ENCODE results near the gene SLC9B2.

The SLC9B2 gene

DNA sequence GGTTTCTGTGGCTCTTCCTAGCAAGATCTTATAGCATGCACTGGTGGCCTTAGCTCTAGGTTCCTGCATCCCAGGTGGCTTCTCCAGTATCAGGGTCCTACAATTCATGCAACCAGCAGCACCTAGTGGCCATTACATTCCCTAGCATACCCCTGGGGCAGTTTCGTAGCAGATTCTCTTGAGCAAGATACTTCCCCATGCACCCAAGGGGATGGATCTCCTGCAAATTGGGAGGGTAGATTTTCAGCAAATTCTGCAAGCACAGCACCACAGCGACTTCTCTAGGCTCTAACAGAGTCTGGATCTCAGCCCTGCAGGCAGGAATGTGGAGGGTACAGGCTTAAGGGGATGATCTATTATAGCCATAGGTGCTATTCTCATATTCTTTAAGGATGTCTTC, 44.0 kb downstream of the SLC9B2 start:
- H2AFZ ChIP-seq (ENCODE audit: low read length): no peak overlapping the region
- no peaks in the 10 kb centered on the region for H3K9me3 ChIP-seq (ENCODE audit: low read length)
- H3K36me3 ChIP-seq (ENCODE audit: insufficient read depth, low read length): peaks cover 36% of the 10 kb centered on the region
- no peaks in the 10 kb centered on the region for H3K27me3 ChIP-seq (ENCODE audit: insufficient read depth, low read length)
- no peak overlapping the region for H3K4me3 ChIP-seq (ENCODE audit: low read depth, low read length, poor library complexity, severe bottlenecking)
- H3K79me2 ChIP-seq (ENCODE audit: insufficient read depth, low read length): no peaks in the 10 kb centered on the region
- H3K9ac ChIP-seq (ENCODE audit: low read length): no peak overlapping the region
- H3K4me1 ChIP-seq (ENCODE audit: insufficient read depth, low read length, severe bottlenecking): no peaks in the 10 kb centered on the region
- no peak for TF ChIP-seq EZH2 (IDR thresholded peaks at IDR 0.05; ENCODE audit: borderline replicate concordance, low read length)
- TF ChIP-seq, protein P1, sequence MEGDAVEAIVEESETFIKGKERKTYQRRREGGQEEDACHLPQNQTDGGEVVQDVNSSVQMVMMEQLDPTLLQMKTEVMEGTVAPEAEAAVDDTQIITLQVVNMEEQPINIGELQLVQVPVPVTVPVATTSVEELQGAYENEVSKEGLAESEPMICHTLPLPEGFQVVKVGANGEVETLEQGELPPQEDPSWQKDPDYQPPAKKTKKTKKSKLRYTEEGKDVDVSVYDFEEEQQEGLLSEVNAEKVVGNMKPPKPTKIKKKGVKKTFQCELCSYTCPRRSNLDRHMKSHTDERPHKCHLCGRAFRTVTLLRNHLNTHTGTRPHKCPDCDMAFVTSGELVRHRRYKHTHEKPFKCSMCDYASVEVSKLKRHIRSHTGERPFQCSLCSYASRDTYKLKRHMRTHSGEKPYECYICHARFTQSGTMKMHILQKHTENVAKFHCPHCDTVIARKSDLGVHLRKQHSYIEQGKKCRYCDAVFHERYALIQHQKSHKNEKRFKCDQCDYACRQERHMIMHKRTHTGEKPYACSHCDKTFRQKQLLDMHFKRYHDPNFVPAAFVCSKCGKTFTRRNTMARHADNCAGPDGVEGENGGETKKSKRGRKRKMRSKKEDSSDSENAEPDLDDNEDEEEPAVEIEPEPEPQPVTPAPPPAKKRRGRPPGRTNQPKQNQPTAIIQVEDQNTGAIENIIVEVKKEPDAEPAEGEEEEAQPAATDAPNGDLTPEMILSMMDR (IDR thresholded peaks at IDR 0.05; ENCODE audit: low read length): peak; percentile 57
- H4K20me1 ChIP-seq (ENCODE audit: insufficient read depth, low read length): no peaks in the 10 kb centered on the region
- no peaks in the 10 kb centered on the region for H3K9me2 ChIP-seq (ENCODE audit: low read depth, low read length)
- 0 out of 2 replicates have a peak, but pooled peaks cover 4% of the 10 kb centered on the region for H3F3A ChIP-seq (ENCODE audit: insufficient read depth, low read length)
- no peak overlapping the region for H3K4me2 ChIP-seq (ENCODE audit: low read length)
- no peak overlapping the region for H3K27ac ChIP-seq (ENCODE audit: low read depth, low read length, poor library complexity, severe bottlenecking)

DNA sequence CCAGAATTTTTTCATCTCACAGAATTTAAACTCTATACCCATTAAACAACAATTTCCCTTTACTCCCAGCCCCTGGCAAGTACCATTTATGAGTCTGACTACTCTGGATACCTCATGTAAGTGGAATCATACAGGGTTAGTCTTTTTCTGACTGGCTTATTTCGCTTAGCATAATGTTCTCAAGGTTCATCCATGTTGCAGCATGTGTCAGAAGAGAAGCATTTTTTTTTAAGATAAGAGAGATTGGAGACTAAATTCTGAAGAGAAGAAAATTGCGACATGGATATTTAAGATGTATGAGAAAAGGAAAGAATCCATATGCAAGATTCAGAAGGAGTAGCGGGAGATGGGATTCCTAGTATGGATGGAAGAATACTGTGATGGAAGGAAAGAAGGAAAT, 45.8 kb downstream of the SLC9B2 start:
- Histone ChIP-seq H2AFZ (ENCODE audit: low read length) (no peak overlapping the region), H3K27ac (ENCODE audit: low read depth, low read length, poor library complexity, severe bottlenecking) (no peak overlapping the region), H3K27me3 (ENCODE audit: insufficient read depth, low read length) (no peaks in the 10 kb centered on the region), H3F3A (ENCODE audit: insufficient read depth, low read length) (0 out of 2 replicates have a peak, but pooled peaks cover 4% of the 10 kb centered on the region), H3K4me1 (ENCODE audit: insufficient read depth, low read length, severe bottlenecking) (no peaks in the 10 kb centered on the region), H3K9ac (ENCODE audit: low read length) (no peak overlapping the region), H3K9me3 (ENCODE audit: low read length) (no peaks in the 10 kb centered on the region), H3K79me2 (ENCODE audit: insufficient read depth, low read length) (no peaks in the 10 kb centered on the region), H4K20me1 (ENCODE audit: insufficient read depth, low read length) (no peaks in the 10 kb centered on the region), H3K4me2 (ENCODE audit: low read length) (no peak overlapping the region), H3K4me3 (ENCODE audit: low read depth, low read length, poor library complexity, severe bottlenecking) (no peak overlapping the region), H3K36me3 (ENCODE audit: insufficient read depth, low read length) (peaks cover 22% of the 10 kb centered on the region), H3K9me2 (ENCODE audit: low read depth, low read length) (no peaks in the 10 kb centered on the region)
- no peak for TF ChIP-seq EZH2 (IDR thresholded peaks at IDR 0.05; ENCODE audit: borderline replicate concordance, low read length)
- TF ChIP-seq, protein P1 (IDR thresholded peaks at IDR 0.05; ENCODE audit: low read length): no peak

DNA sequence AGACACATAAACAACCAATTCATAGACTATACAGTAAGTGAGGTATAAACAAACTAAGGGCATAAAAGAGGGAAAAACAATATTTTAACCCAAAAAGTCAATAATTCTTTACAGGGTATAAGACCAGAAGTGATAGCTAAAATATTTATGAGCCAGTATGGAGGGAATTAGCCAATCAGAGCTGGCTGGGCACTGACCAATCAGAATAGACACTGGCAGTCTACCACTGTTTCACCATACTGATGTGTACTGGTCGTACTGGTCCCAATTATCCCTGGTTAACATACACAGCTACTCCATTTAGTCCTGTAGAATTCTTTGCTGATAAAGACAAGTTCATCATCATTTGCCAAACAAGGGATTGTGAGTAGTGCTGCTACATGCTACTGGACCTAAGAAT, 47.3 kb downstream of the SLC9B2 start:
- TF ChIP-seq, protein P1 (IDR thresholded peaks at IDR 0.05; ENCODE audit: low read length): no peak
- TF ChIP-seq EZH2 (IDR thresholded peaks at IDR 0.05; ENCODE audit: borderline replicate concordance, low read length): no peak
- Histone ChIP-seq H3F3A (ENCODE audit: insufficient read depth, low read length) (0 out of 2 replicates have a peak, but pooled peaks cover 4% of the 10 kb centered on the region), H3K4me3 (ENCODE audit: low read depth, low read length, poor library complexity, severe bottlenecking) (no peak overlapping the region), H2AFZ (ENCODE audit: low read length) (no peak overlapping the region), H3K4me1 (ENCODE audit: insufficient read depth, low read length, severe bottlenecking) (no peaks in the 10 kb centered on the region), H4K20me1 (ENCODE audit: insufficient read depth, low read length) (no peaks in the 10 kb centered on the region), H3K9ac (ENCODE audit: low read length) (no peak overlapping the region), H3K9me2 (ENCODE audit: low read depth, low read length) (no peaks in the 10 kb centered on the region), H3K79me2 (ENCODE audit: insufficient read depth, low read length) (no peaks in the 10 kb centered on the region), H3K9me3 (ENCODE audit: low read length) (no peaks in the 10 kb centered on the region), H3K4me2 (ENCODE audit: low read length) (no peak overlapping the region), H3K27me3 (ENCODE audit: insufficient read depth, low read length) (no peaks in the 10 kb centered on the region), H3K36me3 (ENCODE audit: insufficient read depth, low read length) (peaks cover 22% of the 10 kb centered on the region), H3K27ac (ENCODE audit: low read depth, low read length, poor library complexity, severe bottlenecking) (no peak overlapping the region)

Measured in OCI-LY1 (cell line).